HepG2 (cell line): Measurements from ENCODE around the gene CAMSAP1. TPM values are rescaled to one million over a fixed set of nuclear protein-coding genes. Genes with fewer than 3 reads are reported as not detected.

Experiments used
- ATAC-seq: fragments of 200-7000 bp; cut with Tn5 transposase; 3 replicates; pipeline ENCODE4 v1.9.1; 2020; ENCODE audit warnings: mild to moderate bottlenecking, moderate library complexity
- BruUV-seq: library from RNA; stranded (reverse); fragments of 400-500 nt; replicated peaks from 2 replicates; lab custom pipeline; 2021; lab: Mats Ljungman, UMichigan
- CTCF ChIA-PET: fragments of 300-600 bp; formaldehyde crosslinking; extraction: SDS; loops from one replicate; lab custom pipeline; 2021; ENCODE audit warnings: low total read pairs, inconsistent platforms, low intra/inter-chr PET ratio; lab: Yijun Ruan, JAX
- POLR2A ChIA-PET: fragments of 350-600 bp; sonication (Branson Sonifier 250); formaldehyde crosslinking; loops from one replicate; lab custom pipeline; 2020; ENCODE audit warnings: antibody characterized with exemption, inconsistent platforms; lab: Yijun Ruan, JAX
- DNase-seq: peaks from one replicate; pipeline ENCODE4 v3.0.0-alpha.2; 2015; ENCODE audit warnings: low spot score
- FAIRE-seq: peaks from 3 replicates; lab custom pipeline; 2011; peaks lifted over from hg19 to GRCh38; lab: Jason Lieb, UNC
- H2AFZ ChIP-seq: one replicate; pipeline ENCODE4 v1.6.1; 2011; ENCODE audit warnings: low read length, inconsistent platforms
- H3K27ac ChIP-seq: fragments of 300-600 bp; 3 replicates; pipeline ENCODE4 v1.8.0; 2011; ENCODE audit warnings: mixed run types, mild to moderate bottlenecking, mixed read lengths, low read length, inconsistent platforms; ENCODE audit not compliant: insufficient read depth; ENCODE audit errors: extremely low read length
- H3K27me3 ChIP-seq, 2 experiments: fragments of 200-600 bp in 1 of 2; 2 replicates in 1 of 2; 3 replicates in 1 of 2; pipeline versions ENCODE4 v1.6.0 to v1.8.0; 2011; ENCODE audit warnings: low read length in 2 of 2, mild to moderate bottlenecking in 2 of 2, moderate library complexity in 2 of 2, inconsistent platforms in 1 of 2; ENCODE audit not compliant: insufficient read depth in 2 of 2, control insufficient read depth in 1 of 2
- H3K36me3 ChIP-seq, 2 experiments: fragments of 200-600 bp in 1 of 2; replicated peaks in 1 of 2; 2 replicates in 1 of 2; 3 replicates in 1 of 2; pipeline versions ENCODE4 v1.5.1 to v1.8.0; 2011; ENCODE audit warnings: low read length in 2 of 2, inconsistent platforms in 1 of 2; ENCODE audit not compliant: insufficient read depth in 2 of 2, control insufficient read depth in 1 of 2
- H3K4me1 ChIP-seq: 2 replicates; pipeline ENCODE4 v1.5.1; 2012; ENCODE audit warnings: low read length, inconsistent platforms; ENCODE audit not compliant: insufficient read depth
- H3K4me2 ChIP-seq: 2 replicates; pipeline ENCODE4 v1.6.0; 2011; ENCODE audit warnings: low read depth, low read length, inconsistent platforms
- H3K4me3 ChIP-seq, 3 experiments: fragments of 200-600 bp in 1 of 3; sonication (generic), shearing (Covaris generic) in 1 of 3; replicated peaks in 1 of 3; 2 replicates each; pipeline ENCODE4 v1.5.1; 2011 to 2016; ENCODE audit warnings: low read length in 3 of 3, inconsistent platforms in 2 of 3, low read depth in 2 of 3, mild to moderate bottlenecking in 2 of 3, control low read depth in 1 of 3, mixed read lengths in 1 of 3; ENCODE audit not compliant: insufficient read depth in 1 of 3
- H3K79me2 ChIP-seq: one replicate; pipeline ENCODE4 v1.6.1; 2011; ENCODE audit warnings: low read length, inconsistent platforms; ENCODE audit not compliant: insufficient read depth
- H3K9ac ChIP-seq: 2 replicates; pipeline ENCODE4 v1.6.0; 2011; ENCODE audit warnings: mild to moderate bottlenecking, low read depth, low read length, inconsistent platforms; ENCODE audit not compliant: insufficient read depth
- H3K9me3 ChIP-seq: 2 replicates; pipeline ENCODE4 v1.5.1; 2012; ENCODE audit warnings: mild to moderate bottlenecking, low read length
- H4K20me1 ChIP-seq: 2 replicates; pipeline ENCODE4 v1.6.0; 2011; ENCODE audit warnings: inconsistent platforms, mild to moderate bottlenecking, low read length, moderate library complexity; ENCODE audit not compliant: insufficient read depth
- FOXA3 ChIP-seq: IDR thresholded peaks from 2 replicates; pipeline ENCODE4 v1.6.1; 2016; ENCODE audit warnings: missing genetic modification reagents, missing compliant biosample characterization
- HNF4A ChIP-seq: sonication (generic); formaldehyde crosslinking; IDR thresholded peaks from 2 replicates; pipeline ENCODE4 v1.4.0; 2020; ENCODE audit warnings: missing genetic modification reagents
- HOXA9 ChIP-seq: sonication (generic); formaldehyde crosslinking; IDR thresholded peaks from 2 replicates; pipeline ENCODE4 v1.8.1; 2022; ENCODE audit warnings: missing genetic modification reagents, mild to moderate bottlenecking, moderate library complexity, borderline replicate concordance
- ISL2 ChIP-seq: sonication (generic); formaldehyde crosslinking; IDR thresholded peaks from 2 replicates; pipeline ENCODE4 v1.5.0; 2020; ENCODE audit warnings: missing genetic modification reagents
- KDM1A ChIP-seq: IDR thresholded peaks from 2 replicates; pipeline ENCODE4 v1.6.1; 2016; ENCODE audit warnings: missing compliant biosample characterization
- KLF9 ChIP-seq: IDR thresholded peaks from 2 replicates; pipeline ENCODE4 v1.6.1; 2016; ENCODE audit warnings: low read depth
- MTF1 ChIP-seq: sonication (generic); formaldehyde crosslinking; IDR thresholded peaks from 2 replicates; pipeline ENCODE4 v1.5.0; 2020; ENCODE audit warnings: missing genetic modification reagents
- MYC ChIP-seq: sonication (generic); formaldehyde crosslinking; IDR thresholded peaks from 2 replicates; pipeline ENCODE4 v1.9.0; 2021; ENCODE audit warnings: missing genetic modification reagents, borderline replicate concordance
- NFYB ChIP-seq: sonication (generic); formaldehyde crosslinking; IDR thresholded peaks from 2 replicates; pipeline ENCODE4 v1.4.0; 2020; ENCODE audit warnings: missing genetic modification reagents
- PHF20 ChIP-seq: sonication (generic); formaldehyde crosslinking; IDR thresholded peaks from 2 replicates; pipeline ENCODE4 v1.5.0; 2020; ENCODE audit warnings: mild to moderate bottlenecking, missing genetic modification reagents
- SOX6 ChIP-seq, 2 experiments: fragments of 450-650 bp in 1 of 2; sonication (generic) in 1 of 2; formaldehyde crosslinking in 1 of 2; IDR thresholded peaks; 2 replicates each; pipeline versions ENCODE4 v1.4.0 to v1.6.1; 2017 to 2020; ENCODE audit warnings: antibody characterized with exemption in 1 of 2, mild to moderate bottlenecking in 1 of 2, missing genetic modification reagents in 1 of 2
- TOE1 ChIP-seq: sonication (generic); formaldehyde crosslinking; IDR thresholded peaks from 2 replicates; pipeline ENCODE4 v1.4.0; 2020; ENCODE audit warnings: mild to moderate bottlenecking, missing genetic modification reagents
- ZMAT3 ChIP-seq: sonication (generic); formaldehyde crosslinking; conservative IDR thresholded peaks from 2 replicates; pipeline ENCODE4 v1.7.0; 2021; ENCODE audit warnings: missing genetic modification reagents
- ZNF225 ChIP-seq: sonication (generic); formaldehyde crosslinking; IDR thresholded peaks from 2 replicates; pipeline ENCODE4 v1.4.0; 2020; ENCODE audit warnings: mild to moderate bottlenecking, missing genetic modification reagents
- ZNF235 ChIP-seq: sonication (generic); formaldehyde crosslinking; IDR thresholded peaks from 2 replicates; pipeline ENCODE4 v1.8.1; 2023; ENCODE audit warnings: mild to moderate bottlenecking, missing genetic modification reagents, borderline replicate concordance
- ZNF24 ChIP-seq: fragments of 450-650 bp; IDR thresholded peaks from 2 replicates; pipeline ENCODE4 v1.6.1; 2017; ENCODE audit warnings: antibody characterized with exemption, mild to moderate bottlenecking
- ZNF549 ChIP-seq: sonication (generic); formaldehyde crosslinking; IDR thresholded peaks from 2 replicates; pipeline ENCODE4 v1.5.0; 2020; ENCODE audit warnings: missing genetic modification reagents
- ZSCAN9 ChIP-seq: IDR thresholded peaks from 2 replicates; pipeline ENCODE4 v1.6.1; 2016; ENCODE audit warnings: borderline replicate concordance
- WGBS: methylation state at CpG from one replicate; pipeline ENCODE4 v1.1.6; 2017; ENCODE audit warnings: low lambda C conversion rate; 5-methylcytosine and 5-hydroxymethylcytosine counted together
- in situ Hi-C: cut with HindIII; loops from 2 replicates; pipeline ENCODE4 v1.10.0; 2017; ENCODE audit warnings: low pct_unique_long_range_greater_than_20kb; ENCODE audit not compliant: extremely low pct_ligation_motif_present
- intact Hi-C: fragments of 100-400 bp; cut with micrococcal nuclease; formaldehyde crosslinking; loops from one replicate; pipeline ENCODE4 v1.10.0; 2022; ENCODE audit not compliant: unreplicated experiment
- polyA plus RNA-seq, 8 experiments: library from polyadenylated mRNA; depleted of rRNA in 3 of 8; stranded (reverse) in 7 of 8; unstranded in 1 of 8; fragments of >200 nt; fragmentation: Illumina TruSeq in 4 of 8; extraction: Trizol in 4 of 8; gene quantifications; 2 replicates each; pipeline versions ENCODE4 v1.2.1 to v1.2.3, GENCODE V29; 2011 to 2016; ENCODE audit warnings: low read depth in 4 of 8, missing spikeins in 1 of 8, mixed read lengths in 1 of 8; ENCODE audit not compliant: insufficient read depth in 1 of 8
- total RNA-seq, 5 experiments: library from RNA; depleted of rRNA; stranded (reverse); fragments of >200 nt; fragmentation: Illumina TruSeq; extraction: Trizol; gene quantifications; 2 replicates each; pipeline ENCODE4 v1.2.3, GENCODE V29; 2016; ENCODE audit warnings: low read depth in 1 of 5
- TF ChIP-seq, protein P1 (sequence below): sonication (generic); formaldehyde crosslinking; IDR thresholded peaks from 2 replicates; pipeline ENCODE4 v1.5.0; 2020; ENCODE audit warnings: mild to moderate bottlenecking, missing genetic modification reagents
- TF ChIP-seq, protein P2 (sequence below), 2 experiments: sonication (generic) in 1 of 2; formaldehyde crosslinking in 1 of 2; IDR thresholded peaks; 2 replicates each; pipeline versions ENCODE4 v1.4.0 to v1.6.1; 2018 to 2020; ENCODE audit warnings: missing genetic modification reagents in 2 of 2, borderline replicate concordance in 1 of 2, low read depth in 1 of 2, mild to moderate bottlenecking in 1 of 2, missing biosample characterization in 1 of 2

CAMSAP1 gene
- total and polyA plus RNA-seq, 2 of the 13 experiments (the other 11 are each of a cell fraction or from before 2014, with no cell fraction given), result 3.8 to 12.4 TPM

DNA sequence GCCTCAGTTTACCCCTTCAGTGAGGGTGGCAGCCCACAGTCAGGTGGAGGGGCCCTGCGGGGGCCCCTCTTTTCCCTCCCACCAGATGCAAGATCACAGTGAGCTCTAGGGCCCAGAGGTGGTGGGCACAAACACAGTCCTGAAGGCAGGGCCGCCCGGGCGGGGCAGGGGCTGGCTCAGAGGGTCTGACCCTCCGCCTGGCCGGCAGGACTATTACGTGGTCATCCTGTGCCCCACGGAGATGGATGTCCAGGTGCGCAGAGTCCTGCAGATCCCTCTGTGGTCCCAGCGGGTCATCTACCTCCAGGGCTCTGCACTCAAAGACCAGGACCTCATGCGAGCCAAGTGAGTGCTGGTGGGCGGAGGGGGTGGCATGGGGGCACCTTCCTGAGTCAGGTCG, 141.9 kb downstream of the CAMSAP1 start:
- no peaks in the 10 kb centered on the region for H3K4me1 ChIP-seq
- H4K20me1 ChIP-seq, result no peaks in the 10 kb centered on the region
- in situ Hi-C loops, result no loop called here
- no peak overlapping the region for H3K9ac ChIP-seq
- no peak overlapping the region for H3K4me3 ChIP-seq
- intact Hi-C loops, result no loop called here
- peaks cover 6 to 35% of the 10 kb centered on the region in 2 experiments; a peak in 4 of 5 replicates for H3K27me3 ChIP-seq
- DNase-seq (no peak), FAIRE-seq (no peak), ATAC-seq (no peak)
- TF ChIP-seq PHF20 (CRISPR knock-in tag), result no peak
- no peak for TF ChIP-seq KDM1A (CRISPR knock-in tag)
- no peak for TF ChIP-seq ISL2
- no peak for TF ChIP-seq ZNF235 (CRISPR knock-in tag)
- TF ChIP-seq, protein P1, sequence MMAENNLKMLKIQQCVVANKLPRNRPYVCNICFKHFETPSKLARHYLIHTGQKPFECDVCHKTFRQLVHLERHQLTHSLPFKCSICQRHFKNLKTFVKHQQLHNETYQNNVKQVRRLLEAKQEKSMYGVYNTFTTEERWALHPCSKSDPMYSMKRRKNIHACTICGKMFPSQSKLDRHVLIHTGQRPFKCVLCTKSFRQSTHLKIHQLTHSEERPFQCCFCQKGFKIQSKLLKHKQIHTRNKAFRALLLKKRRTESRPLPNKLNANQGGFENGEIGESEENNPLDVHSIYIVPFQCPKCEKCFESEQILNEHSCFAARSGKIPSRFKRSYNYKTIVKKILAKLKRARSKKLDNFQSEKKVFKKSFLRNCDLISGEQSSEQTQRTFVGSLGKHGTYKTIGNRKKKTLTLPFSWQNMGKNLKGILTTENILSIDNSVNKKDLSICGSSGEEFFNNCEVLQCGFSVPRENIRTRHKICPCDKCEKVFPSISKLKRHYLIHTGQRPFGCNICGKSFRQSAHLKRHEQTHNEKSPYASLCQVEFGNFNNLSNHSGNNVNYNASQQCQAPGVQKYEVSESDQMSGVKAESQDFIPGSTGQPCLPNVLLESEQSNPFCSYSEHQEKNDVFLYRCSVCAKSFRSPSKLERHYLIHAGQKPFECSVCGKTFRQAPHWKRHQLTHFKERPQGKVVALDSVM, result no peak
- no peak for TF ChIP-seq HOXA9 (CRISPR knock-in tag)
- TF ChIP-seq ZNF225 (CRISPR knock-in tag), result no peak
- no peak for TF ChIP-seq ZSCAN9
- no peak for TF ChIP-seq ZNF24
- no peak for TF ChIP-seq FOXA3
- no peak for TF ChIP-seq MTF1
- no peak for TF ChIP-seq SOX6 (IDR thresholded peaks at IDR 0.05)
- no peak for TF ChIP-seq SOX6 (CRISPR knock-in tag; IDR thresholded peaks at IDR 0.05)
- TF ChIP-seq MYC (CRISPR knock-in tag), result no peak
- TF ChIP-seq ZMAT3 (CRISPR knock-in tag), result no peak
- TF ChIP-seq NFYB (CRISPR knock-in tag), result no peak
- TF ChIP-seq TOE1 (CRISPR knock-in tag), result no peak
- no peak for TF ChIP-seq KLF9 (CRISPR knock-in tag)
- TF ChIP-seq ZNF549, result no peak
- TF ChIP-seq HNF4A (CRISPR knock-in tag), result no peak
- TF ChIP-seq, protein P2, sequence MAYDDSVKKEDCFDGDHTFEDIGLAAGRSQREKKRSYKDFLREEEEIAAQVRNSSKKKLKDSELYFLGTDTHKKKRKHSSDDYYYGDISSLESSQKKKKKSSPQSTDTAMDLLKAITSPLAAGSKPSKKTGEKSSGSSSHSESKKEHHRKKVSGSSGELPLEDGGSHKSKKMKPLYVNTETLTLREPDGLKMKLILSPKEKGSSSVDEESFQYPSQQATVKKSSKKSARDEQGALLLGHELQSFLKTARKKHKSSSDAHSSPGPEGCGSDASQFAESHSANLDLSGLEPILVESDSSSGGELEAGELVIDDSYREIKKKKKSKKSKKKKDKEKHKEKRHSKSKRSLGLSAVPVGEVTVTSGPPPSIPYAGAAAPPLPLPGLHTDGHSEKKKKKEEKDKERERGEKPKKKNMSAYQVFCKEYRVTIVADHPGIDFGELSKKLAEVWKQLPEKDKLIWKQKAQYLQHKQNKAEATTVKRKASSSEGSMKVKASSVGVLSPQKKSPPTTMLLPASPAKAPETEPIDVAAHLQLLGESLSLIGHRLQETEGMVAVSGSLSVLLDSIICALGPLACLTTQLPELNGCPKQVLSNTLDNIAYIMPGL (CRISPR knock-in tag; IDR thresholded peaks at IDR 0.05; ENCODE audit: borderline replicate concordance in 1 of 2, low read depth in 1 of 2), result no peak
- POLR2A ChIA-PET, result no interaction called here
- BruUV-seq, result no TSS peak
- no peak overlapping the region for H3K27ac ChIP-seq
- H2AFZ ChIP-seq, result no peak overlapping the region
- H3K79me2 ChIP-seq, result no peaks in the 10 kb centered on the region
- 0% methylated on average over 1 of the region's 13 CpGs for WGBS
- peaks cover 12% of the 10 kb centered on the region for H3K9me3 ChIP-seq
- H3K4me2 ChIP-seq, result no peak overlapping the region
- CTCF ChIA-PET, result no interaction called here
- no peaks in the 10 kb centered on the region for H3K36me3 ChIP-seq
